Aorta (tissue), 5 donors: ENCODE results near the gene ZSCAN1. TPM values are rescaled to one million over a fixed set of nuclear protein-coding genes. Genes with fewer than 3 reads are reported as not detected.

Experiments used
- ATAC-seq: fragments of 200-7000 bp; cut with Tn5 transposase; one replicate; pipeline ENCODE4 v1.9.1; 2022; ENCODE audit warnings: moderate library complexity; ENCODE audit not compliant: low FRiP score
- DNase-seq, 2 donors: peaks; one replicate each; pipeline ENCODE4 v3.0.0-alpha.2; 2020
- H3K27ac ChIP-seq, 2 donors: one replicate each; pipeline ENCODE4 v1.5.1; 2013; ENCODE audit warnings: low read length in 2 of 2, mild to moderate bottlenecking in 2 of 2, moderate library complexity in 2 of 2, control low read depth in 1 of 2, inconsistent platforms in 1 of 2, low read depth in 1 of 2
- H3K27me3 ChIP-seq, 2 donors: one replicate each; pipeline ENCODE4 v1.6.1; 2013; ENCODE audit warnings: control low read depth in 1 of 2, low read length in 1 of 2, mild to moderate bottlenecking in 1 of 2, moderate library complexity in 1 of 2; ENCODE audit not compliant: insufficient read depth in 2 of 2, control insufficient read depth in 1 of 2
- H3K36me3 ChIP-seq, 2 donors: one replicate each; pipeline ENCODE4 v1.6.1; 2013; ENCODE audit warnings: control low read depth in 1 of 2, low read length in 1 of 2, mild to moderate bottlenecking in 1 of 2; ENCODE audit not compliant: insufficient read depth in 2 of 2, control insufficient read depth in 1 of 2
- H3K4me1 ChIP-seq, 2 donors: one replicate each; pipeline ENCODE4 v1.6.1; 2013; ENCODE audit warnings: low read length in 2 of 2, control low read depth in 1 of 2, mild to moderate bottlenecking in 1 of 2, moderate library complexity in 1 of 2; ENCODE audit not compliant: insufficient read depth in 2 of 2, control insufficient read depth in 1 of 2
- H3K4me3 ChIP-seq, 2 donors: one replicate each; pipeline ENCODE4 v1.5.1; 2013; ENCODE audit warnings: low read length in 2 of 2, control low read depth in 1 of 2, mild to moderate bottlenecking in 1 of 2
- H3K9me3 ChIP-seq: one replicate; pipeline ENCODE4 v1.6.1; 2013; ENCODE audit warnings: mild to moderate bottlenecking, low read length; ENCODE audit not compliant: control insufficient read depth
- WGBS, 2 donors: extraction: QIAGEN DNeasy Blood & Tissue Kit; methylation state at CpG; one replicate each; pipeline ENCODE4 v1.1.7; 2013; 5-methylcytosine and 5-hydroxymethylcytosine counted together
- intact Hi-C, 2 donors: fragments of 100-400 bp; cut with DNase I; formaldehyde crosslinking; loops; one replicate each; pipeline versions ENCODE4 v1.14.2 to v1.15.0; 2022
- polyA plus RNA-seq, 2 donors: library from polyadenylated mRNA; stranded (reverse); fragments of 200-250 nt; gene quantifications; one replicate each; pipeline ENCODE4 v1.2.3, GENCODE V29; 2013
- total RNA-seq, 2 donors: library from RNA; stranded (reverse); fragmentation: NEBNext Ultra II Directional; extraction: Animal tissue kit (Norgen Biotek cat#: 25700); gene quantifications; one replicate each; pipeline ENCODE4 v1.2.1, GENCODE V29; 2021
- donor health status: healthy with polysubstance abuse.
- donor health status: Bipolar disorder and iron deficiency.
- donor health status: DM: no; HTN: no; CAD: no.
- donor health status: DM: no; HTN: no; CAD: no.
- donor health status: DM: yes; HTN: yes; CAD: no.

Gene ZSCAN1
- total and polyA plus RNA-seq, 4 donors, result 0.23 TPM; not detected in 3

DNA sequence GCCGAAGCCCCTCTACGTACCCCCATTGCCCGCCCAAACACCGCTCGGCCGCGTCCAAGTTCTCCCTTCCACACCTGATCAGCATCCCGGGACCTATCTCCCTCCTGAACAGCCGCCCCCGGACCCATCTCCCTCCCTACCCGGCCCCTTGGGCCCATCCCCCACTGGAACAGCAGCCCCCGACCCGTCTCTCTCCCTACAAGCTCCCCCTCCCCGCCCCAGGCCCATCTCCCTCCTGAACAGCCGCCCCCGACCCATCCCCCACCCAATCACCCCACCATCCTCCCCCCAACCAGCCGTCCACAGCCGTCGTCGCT, 610 bp downstream of the ZSCAN1 start:
- Histone ChIP-seq H3K27ac (no peak overlapping the region), H3K4me1 (no peaks in the 10 kb centered on the region), H3K4me3 (no peak overlapping the region), H3K27me3 (no peaks in the 10 kb centered on the region), H3K9me3 (peaks cover 14% of the 10 kb centered on the region), H3K36me3 (no peaks in the 10 kb centered on the region)
- intact Hi-C loops, result no loop called here
- no peak for DNase-seq
- 0 to 2% methylated on average over 11 to 20 of the region's 20 CpGs for WGBS, 2 donors
- ATAC-seq, result no peak

DNA sequence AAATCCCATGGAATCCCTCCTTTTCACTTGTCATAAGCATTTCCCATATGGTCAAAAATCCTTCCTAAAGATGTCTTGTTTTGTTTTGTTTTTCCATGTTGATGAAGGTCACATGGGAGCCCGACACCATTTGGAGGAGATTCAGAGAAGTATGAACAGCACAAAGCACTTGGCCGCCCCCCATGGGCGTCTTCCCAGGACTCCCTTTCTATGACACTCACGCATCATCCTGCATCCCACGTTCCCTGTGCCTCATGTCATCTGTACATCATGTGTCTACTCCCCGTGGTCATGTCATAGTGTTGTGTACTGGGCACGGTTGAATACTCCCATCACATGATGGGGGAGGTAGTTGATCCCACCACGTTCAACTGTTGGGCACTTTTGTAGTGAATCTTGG, 2.0 kb downstream of the ZSCAN1 start:
- Histone ChIP-seq H3K27ac (no peak overlapping the region), H3K27me3 (no peaks in the 10 kb centered on the region), H3K4me1 (no peaks in the 10 kb centered on the region), H3K9me3 (peaks cover 15% of the 10 kb centered on the region), H3K36me3 (no peaks in the 10 kb centered on the region), H3K4me3 (no peak overlapping the region)
- ATAC-seq (no peak), DNase-seq (no peak)
- intact Hi-C loops, result no loop called here
- WGBS, 2 donors, result 69 to 71% methylated on average over 8 of the region's 8 CpGs

DNA sequence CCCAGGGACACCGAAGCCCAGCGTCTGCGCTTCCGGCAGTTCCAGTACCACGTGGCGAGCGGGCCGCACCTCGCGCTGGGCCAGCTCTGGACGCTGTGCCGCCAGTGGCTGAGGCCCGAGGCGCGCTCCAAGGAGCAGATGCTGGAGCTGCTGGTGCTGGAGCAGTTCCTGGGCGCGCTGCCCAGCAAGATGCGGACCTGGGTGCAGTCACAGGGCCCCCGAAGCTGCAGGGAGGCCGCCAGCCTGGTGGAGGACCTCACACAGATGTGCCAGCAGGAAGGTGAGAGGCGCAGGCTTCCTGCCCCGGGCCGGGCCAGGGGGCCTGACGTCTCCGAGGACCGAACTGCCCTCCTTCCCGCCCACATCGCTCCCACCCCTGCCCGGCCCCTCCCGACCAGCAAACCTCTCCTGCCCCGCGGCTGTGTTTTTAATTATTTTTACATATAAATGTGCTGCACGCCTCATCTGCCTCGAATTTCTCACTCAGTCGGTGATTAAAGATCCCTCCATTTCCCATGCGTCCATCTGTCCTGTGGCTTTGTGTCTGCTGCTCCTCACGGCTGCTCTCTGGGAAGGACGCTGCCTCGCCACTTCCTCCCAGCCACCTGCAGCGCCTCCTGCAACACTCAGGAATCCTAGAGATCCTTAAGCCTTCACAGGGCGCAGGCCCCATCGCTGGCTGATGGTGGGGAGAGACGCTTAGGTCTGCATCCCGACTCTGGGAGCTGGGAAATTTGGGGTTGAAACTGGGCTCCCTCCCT, 4.3 kb downstream of the ZSCAN1 start:
- WGBS, 2 donors, result 15 to 19% methylated on average over 38 to 44 of the region's 44 CpGs
- ATAC-seq (no peak), DNase-seq (no peak)
- Histone ChIP-seq H3K27ac (no peak overlapping the region), H3K9me3 (peaks cover 23% of the 10 kb centered on the region), H3K4me1 (no peaks in the 10 kb centered on the region), H3K36me3 (no peaks in the 10 kb centered on the region), H3K4me3 (no peak overlapping the region), H3K27me3 (no peaks in the 10 kb centered on the region)
- intact Hi-C loops, result no loop called here

DNA sequence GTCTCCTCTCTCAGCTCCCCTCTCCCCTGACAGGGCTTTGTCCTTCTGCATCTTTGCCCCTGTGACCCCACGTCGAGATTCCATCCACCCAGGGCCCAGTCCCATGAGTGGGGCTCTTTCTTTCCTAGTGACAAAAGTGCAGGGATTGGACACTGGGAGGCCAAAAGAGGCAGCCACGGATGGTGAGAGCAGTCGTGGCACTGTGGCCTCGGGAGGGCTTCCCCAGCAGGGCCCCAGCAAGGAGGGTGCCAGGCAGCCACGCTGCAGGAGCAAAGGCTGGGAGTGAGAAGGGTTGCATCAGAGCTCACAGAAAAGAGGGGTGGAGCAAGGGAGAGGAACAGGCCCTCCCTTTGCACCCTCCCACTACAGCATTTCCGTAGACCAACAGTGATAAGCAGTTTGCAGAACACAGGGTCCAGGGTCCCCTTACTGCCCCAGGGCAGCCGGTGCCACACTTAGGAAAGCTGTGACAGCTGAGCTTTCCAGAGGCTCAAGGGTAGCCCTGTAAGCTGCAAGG, 4.9 kb downstream of the ZSCAN1 start:
- Histone ChIP-seq H3K4me1 (no peaks in the 10 kb centered on the region), H3K4me3 (no peak overlapping the region), H3K36me3 (no peaks in the 10 kb centered on the region), H3K27me3 (no peaks in the 10 kb centered on the region), H3K27ac (no peak overlapping the region), H3K9me3 (peaks cover 23% of the 10 kb centered on the region)
- 25 to 32% methylated on average over 8 of the region's 8 CpGs for WGBS, 2 donors
- ATAC-seq, result no peak
- no peak for DNase-seq
- intact Hi-C loops, result no loop called here

DNA sequence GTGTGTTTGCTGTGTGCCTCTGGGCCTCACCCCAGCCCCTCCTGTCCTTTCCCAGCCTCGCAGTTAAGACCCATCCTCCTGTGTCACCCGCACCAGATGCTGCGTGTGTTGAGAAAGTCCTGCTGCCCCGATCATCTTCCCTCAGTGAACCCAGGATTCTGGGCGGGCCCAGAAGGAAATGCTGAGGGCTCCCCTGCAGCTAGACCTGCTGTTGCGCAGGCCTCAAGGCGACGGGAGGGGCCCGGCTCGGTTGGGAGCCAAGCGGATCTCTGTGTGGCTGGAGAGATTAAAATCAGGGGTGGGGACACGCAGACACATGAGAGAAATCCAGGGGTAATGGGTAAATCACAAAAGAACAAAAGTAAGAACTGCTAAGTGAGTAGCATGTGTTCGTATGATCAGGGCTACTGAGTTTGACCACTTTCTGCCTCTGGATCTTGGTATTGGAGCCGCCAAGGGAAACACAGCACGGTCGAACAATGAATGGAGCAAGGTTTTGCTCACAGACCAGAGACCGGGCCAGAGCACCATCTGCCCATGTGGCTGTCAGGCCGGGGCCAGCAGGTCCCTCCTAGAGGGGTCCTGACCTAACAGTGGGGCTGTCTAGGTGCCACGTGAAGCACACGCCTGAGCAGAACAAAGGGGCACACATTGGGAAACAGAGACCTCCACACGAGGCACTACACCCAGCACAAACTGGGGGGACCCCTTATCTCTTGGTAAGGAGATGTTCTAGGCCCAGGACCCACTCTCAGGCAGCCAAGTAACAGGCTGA, 7.1 kb downstream of the ZSCAN1 start:
- Histone ChIP-seq H3K4me1 (no peaks in the 10 kb centered on the region), H3K9me3 (peaks cover 28% of the 10 kb centered on the region), H3K27ac (no peak overlapping the region), H3K27me3 (no peaks in the 10 kb centered on the region), H3K4me3 (no peak overlapping the region), H3K36me3 (no peaks in the 10 kb centered on the region)
- no peak for DNase-seq
- intact Hi-C loops, result no loop called here
- no peak for ATAC-seq
- 81 to 82% methylated on average over 21 of the region's 21 CpGs for WGBS, 2 donors

DNA sequence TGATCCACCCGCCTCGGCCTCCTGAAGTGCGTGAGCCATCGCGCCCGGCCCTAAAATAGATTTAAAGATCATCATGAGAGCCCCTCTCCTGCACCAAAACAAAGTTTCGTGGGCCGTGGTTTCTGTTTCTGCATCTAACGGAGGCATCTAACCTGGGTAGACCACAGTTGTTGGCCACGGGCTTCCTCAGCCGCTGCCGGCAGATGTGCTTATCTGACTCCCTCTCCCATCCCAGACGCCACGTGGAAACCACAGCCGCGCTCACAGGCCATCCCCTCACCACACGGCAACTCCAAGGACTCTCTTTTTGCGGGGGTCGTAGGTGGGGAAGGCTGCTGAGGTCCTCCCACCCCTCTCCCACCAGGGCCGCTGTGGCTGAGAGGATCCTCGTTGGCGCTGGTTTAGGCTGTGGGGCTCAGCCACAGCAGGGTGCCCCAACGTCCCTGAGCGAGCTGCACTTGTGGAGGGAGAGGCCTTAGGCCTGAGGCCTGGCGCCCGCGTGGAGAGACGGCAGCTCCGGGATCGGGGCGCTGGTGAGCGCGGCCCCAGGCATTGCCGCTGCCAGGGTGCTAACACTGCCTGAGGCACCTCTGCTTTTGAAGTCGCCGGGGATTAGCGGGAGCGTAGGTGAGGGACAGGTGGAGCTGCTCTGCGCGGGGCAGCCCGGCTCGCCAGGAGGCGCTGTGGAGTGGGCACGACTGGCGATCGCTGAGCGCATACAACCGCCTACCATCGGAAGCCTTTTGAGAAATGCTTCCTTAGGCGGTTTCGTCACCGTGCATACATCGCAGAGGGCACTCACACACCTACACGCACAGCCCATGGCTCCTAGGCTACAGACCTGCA, 8.9 kb downstream of the ZSCAN1 start:
- Histone ChIP-seq H3K27ac (no peak overlapping the region), H3K27me3 (no peaks in the 10 kb centered on the region), H3K36me3 (no peaks in the 10 kb centered on the region), H3K4me3 (no peak overlapping the region), H3K4me1 (no peaks in the 10 kb centered on the region), H3K9me3 (peaks cover 40% of the 10 kb centered on the region)
- intact Hi-C loops, result no loop called here
- WGBS, 2 donors, result 38 to 41% methylated on average over 54 of the region's 54 CpGs
- ATAC-seq, result no peak
- no peak for DNase-seq

DNA sequence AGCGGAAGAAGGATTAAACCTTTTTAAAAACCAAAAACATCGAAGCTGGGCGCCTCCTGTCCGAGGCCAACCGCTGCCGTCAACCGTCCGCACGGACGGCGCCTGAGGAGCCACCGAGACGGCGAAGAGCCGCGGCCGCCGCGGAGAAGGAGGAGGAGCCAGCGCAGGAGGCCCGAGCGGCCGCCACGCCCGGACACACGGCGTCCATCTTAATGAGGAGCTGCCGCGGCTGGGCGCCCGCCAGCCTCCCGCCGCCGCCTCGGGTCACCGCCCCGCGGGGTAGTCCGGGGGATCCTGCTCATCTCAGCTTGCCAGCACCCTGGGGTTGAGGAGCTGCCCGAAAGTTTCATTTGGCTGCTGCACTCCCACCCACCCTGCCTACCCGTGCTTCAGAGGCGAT, 10.6 kb downstream of the ZSCAN1 start:
- Histone ChIP-seq H3K27me3 (no peaks in the 10 kb centered on the region), H3K4me3 (no peak overlapping the region), H3K4me1 (no peaks in the 10 kb centered on the region), H3K36me3 (no peaks in the 10 kb centered on the region), H3K27ac (no peak overlapping the region), H3K9me3 (peaks cover 33% of the 10 kb centered on the region)
- no peak for DNase-seq
- intact Hi-C loops, result no loop called here
- ATAC-seq, result no peak
- whole genome bisulfite sequencing, 2 donors, result 54 to 62% methylated on average over 42 of the region's 42 CpGs

DNA sequence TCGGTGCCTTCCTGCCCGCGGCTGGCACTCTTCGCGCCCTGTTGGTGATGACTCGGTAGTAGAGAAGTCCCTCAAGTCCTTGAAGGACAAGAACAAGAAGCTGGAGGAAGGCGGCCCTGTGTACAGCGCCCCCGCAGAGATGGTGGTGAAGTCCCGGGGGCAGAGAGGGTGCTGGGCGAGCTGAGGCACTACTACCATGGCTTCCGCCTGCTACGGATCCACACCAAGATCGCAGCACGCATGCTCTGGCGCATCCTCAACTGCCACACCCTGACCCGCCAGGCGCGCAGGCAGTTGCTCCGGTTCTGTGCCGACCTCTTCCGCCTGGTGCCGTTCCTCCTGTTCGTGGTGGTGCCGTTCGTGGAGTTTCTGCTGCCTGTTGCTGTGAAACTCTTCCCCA, 11.1 kb downstream of the ZSCAN1 start:
- H3K4me3 ChIP-seq, result no peak overlapping the region
- WGBS, 2 donors, result 92 to 93% methylated on average over 26 of the region's 26 CpGs
- no peaks in the 10 kb centered on the region for H3K36me3 ChIP-seq
- no peaks in the 10 kb centered on the region for H3K27me3 ChIP-seq
- H3K4me1 ChIP-seq, result no peaks in the 10 kb centered on the region
- H3K9me3 ChIP-seq, result peaks cover 33% of the 10 kb centered on the region
- intact Hi-C loops, result no loop called here
- DNase-seq, result no peak
- ATAC-seq, result no peak
- H3K27ac ChIP-seq, result no peak overlapping the region
